HG03439 (cell line): ENCODE measurements around the gene NPFF.
"Not testable (repeated sequence)": the region's sequence is repeated elsewhere in the genome, so short reads cannot be mapped to it uniquely, and the experiment has no call there.

Experiments used
- ATAC-seq: cut with Tn5 transposase; IDR thresholded peaks from one replicate; pipeline ENCODE4 v1.9.1; 2021; ENCODE audit warnings: mild to moderate bottlenecking, moderate library complexity; ENCODE audit not compliant: unreplicated experiment

The NPFF gene, protein sequence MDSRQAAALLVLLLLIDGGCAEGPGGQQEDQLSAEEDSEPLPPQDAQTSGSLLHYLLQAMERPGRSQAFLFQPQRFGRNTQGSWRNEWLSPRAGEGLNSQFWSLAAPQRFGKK

GRCh38 chr12:53506881-53507602 is at the start of gene NPFF:
Gene NPFF, minus strand, starts transcription at chr12:53507484. Its CDS starts 10 bp downstream, at chr12:53507474.
- no peak for ATAC-seq

- ATAC-seq, result no peak
These were observed 45.4 kb upstream of the NPFF start for GRCh38 chr12:53552361-53553327.

DNA sequence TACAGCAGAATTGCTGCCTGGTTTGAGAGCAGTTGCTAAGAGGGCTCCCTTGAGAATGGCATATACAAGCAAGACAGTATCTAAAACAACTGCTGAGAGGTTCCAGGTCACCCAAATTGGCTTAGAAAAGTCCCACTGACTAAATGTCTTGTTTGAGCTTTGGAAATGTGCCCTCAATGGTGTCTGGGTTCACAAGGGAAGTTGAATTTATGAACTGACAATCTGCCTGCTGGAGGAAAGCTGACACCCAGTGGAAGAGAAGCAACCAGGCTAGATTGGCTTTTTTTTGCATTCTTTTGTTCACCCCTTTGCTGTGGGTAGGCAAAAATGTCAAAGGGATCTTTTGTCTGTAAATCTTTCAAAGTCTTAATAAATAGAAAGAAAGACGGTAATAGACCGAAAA is 44.6 kb upstream of the NPFF start:
- no peak for ATAC-seq

DNA sequence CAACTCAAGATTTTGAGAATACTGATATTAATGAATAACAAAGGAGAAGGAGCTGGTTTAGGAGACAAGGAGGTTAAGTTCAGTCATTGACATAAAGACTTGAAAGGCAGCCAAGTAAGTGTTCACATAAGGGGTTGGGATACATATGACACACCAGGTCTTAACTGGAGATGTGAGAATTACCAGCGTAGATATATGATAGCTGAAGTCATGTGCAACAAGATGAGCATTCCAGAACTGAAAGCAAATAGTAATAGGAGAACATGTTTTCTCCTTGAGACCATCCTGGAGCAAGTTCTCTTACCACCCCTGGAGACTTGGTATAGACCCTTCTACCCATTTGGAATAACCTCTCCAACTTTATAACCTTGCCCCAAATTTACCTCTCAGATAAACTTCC is 43.3 kb upstream of the NPFF start:
- ATAC-seq, result no peak

DNA sequence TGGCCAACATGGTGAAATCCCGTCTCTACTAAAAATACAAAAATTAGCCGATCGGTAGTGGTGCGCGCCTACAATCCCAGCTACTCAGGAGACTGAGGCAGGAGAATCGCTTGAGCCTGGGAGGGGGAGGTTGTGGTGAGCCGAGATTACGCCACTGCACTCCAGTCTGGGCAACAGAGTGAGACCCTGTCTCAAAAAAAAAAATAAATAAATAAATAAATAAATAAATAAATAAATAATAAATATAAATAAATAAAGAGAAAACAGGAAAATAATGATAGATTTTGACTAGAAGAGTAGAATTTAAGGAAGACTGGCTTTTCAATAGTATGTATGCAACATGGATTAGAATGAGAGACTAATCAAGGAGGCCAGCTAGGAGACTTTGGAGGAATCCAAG is 42.8 kb upstream of the NPFF start:
- ATAC-seq, result not testable (repeated sequence)

DNA sequence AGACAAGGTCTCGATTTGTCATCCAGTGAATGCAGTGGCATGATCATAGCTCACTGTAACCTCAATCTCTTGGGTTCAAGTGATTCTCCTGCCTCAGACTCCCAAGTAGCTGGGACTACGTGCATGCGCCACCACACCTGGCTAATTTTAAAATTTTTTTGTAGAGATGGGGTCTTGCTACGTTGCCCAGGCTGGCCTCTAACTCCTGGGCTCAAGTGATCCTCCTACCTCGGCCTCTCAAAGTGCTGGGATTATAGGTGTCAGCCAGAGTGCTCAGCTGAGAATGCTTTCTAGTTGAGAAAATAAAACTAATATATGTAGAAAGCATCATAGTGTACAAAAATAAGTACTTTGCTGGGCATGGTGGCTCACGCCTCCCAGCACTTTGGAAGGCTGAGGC is 41.1 kb upstream of the NPFF start:
- not testable (repeated sequence) for ATAC-seq

GRCh38 chr12:53543539-53543938 is 36.3 kb upstream of the NPFF start:
- ATAC-seq, result peak; percentile 73

- ATAC-seq, result no peak
These were observed 32.2 kb upstream of the NPFF start for GRCh38 chr12:53539526-53539925.

DNA sequence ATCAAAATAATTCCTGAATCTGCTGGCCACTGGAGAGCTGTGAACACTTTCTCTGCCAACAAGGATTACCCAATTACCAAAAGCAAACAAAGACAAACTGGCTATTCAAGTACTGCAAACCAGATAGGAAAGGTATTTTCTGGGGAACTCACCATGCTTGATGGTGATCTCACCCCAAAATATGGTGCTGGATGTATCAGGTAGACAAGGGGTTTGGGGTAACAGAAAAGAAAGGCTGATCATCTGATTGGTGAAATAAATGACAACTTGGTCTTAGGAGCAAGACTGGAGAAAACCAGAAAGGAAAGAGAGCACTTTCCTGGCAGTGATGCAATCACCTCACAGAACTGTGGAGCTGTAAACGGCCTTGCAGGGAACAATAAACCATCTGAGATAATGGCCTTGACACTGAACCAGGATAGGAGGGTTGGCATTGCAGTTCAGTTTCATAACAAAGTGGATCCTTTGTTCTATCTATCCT is 31.0 kb upstream of the NPFF start:
- ATAC-seq, result no peak

DNA sequence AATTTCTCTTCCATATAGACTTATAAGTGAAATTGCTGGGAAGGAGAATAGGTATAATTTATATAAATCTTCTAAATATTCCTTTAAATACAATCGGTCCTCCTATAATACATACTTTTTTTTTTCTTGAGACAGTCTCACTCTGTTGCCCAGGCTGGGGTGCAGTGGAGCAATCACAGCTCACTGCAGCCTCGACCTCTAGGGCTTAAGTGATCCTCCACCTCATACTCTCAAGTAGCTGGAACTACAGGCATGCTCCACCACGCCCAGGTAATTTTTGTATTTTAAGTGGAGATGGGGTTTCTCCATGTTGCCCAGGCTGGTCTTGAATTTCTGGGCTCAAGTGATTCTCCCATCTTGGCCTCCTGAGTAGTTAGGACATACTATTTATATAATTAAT is 29.7 kb upstream of the NPFF start:
- no peak for ATAC-seq

DNA sequence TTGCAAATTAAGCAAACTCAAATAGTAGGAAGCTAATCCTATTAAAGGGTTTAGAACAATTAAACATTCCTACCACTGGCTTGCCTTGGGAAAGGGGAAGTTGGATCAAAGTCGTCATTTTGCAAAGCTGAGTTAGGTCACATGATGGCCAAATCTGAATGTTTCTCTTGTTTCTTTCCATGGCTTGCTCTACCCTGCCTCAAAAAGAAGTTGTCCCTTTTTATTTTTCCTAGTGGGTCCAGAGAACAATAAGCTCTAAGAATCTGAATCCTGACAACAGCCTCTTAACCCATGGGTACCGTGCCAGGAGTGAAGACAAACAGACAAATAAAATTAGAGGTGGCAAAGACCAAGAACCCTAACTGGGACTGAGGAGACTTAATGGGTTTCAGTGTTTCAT is 26.2 kb upstream of the NPFF start:
- ATAC-seq, result no peak

- ATAC-seq, result no peak
These were observed 25.5 kb upstream of the NPFF start for GRCh38 chr12:53532524-53533445.

- no peak for ATAC-seq
These were observed 24.7 kb upstream of the NPFF start for GRCh38 chr12:53532021-53532420.

DNA sequence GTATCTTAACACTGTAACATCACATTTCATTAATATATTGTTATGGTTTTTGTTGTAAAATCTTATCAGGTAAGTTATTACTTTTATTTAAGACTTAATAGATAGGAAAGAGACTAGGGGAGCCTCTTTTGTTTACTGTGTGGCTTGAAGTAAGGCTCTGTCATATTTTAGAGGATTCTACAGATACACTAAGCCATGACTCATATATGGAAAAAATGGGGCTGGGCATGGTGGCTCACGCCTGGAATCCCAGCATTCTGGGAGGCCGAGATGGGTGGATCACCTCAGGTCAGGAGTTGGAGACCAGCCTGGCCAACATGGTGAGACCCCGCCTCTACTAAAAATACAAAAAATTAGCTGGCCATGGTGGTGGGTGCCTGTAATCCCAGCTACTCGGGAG is 23.6 kb upstream of the NPFF start:
- ATAC-seq, result no peak

GRCh38 chr12:53530061-53530460 is 22.8 kb upstream of the NPFF start:
- no peak for ATAC-seq

- no peak for ATAC-seq
These were observed 17.2 kb upstream of the NPFF start for GRCh38 chr12:53524476-53524875.

DNA sequence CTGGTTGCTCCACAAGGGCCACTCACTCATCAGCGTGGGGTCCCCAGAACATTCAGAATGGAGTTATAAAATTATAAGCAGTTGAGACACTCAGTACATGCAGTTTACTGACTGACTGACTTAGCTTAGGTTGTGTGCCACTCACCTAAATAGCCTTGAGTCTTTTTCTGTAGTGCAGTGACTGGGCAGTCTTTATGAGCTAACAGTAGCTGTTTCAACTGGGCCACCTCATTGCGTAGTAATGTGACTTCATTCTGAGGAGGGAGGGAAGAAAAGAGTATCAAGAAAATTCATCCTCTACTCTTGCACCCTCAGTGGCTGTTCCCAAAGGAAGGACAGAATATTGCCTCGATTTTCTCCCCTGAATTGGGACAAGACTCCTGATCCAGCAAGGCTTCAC is 15.8 kb upstream of the NPFF start:
- ATAC-seq, result no peak

DNA sequence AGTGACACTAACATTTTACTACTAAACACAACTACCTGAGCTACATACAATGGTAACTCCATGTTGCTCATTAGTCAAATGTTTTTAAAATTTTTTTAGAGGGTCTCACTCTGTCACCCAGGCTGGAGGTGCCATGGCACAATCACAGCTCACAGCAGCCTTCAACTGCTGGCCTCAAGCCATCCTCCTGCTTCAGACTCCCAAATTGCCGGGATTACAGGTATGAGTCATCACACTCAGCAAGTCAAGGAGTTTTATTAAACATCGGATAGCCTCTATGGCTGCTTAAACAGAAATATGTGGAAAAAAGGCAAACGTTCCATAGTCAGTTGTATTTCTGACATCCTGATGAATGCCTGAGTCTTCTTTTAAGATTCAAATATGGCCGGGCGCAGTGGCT is 11.1 kb upstream of the NPFF start:
- no peak for ATAC-seq

DNA sequence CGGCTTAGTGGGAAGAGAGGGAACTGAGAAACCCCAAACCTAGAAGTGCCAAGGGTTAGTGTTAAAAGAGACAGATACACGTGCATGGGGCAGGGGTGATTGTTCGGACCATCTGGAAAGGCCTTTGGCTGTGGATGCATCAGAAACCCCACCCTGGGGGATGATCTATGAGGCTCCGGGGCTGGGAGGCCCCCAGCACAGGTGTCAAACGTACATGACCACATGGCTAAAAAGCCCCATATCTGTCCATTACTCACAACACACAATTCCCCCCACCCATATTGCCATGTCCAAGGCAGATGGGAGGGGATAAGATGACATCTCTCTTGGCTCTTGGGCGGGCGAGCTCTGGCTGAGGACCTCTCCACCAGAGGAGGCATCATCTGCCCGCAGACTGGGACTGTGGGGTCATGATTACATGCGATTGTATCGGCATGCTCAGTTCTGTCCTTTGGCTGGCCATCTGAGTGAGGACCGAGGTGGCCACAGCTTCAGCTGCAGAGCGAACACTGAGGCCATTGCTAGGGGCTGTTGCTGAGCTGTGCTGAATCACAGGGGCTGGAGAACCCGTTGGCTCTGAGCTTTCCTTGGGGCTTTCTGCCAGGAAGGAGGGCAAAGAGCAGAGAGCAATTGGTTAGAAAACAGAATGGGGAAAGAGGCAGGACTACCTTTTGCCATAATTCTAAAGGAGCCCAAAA is 9.6 kb upstream of the NPFF start:
- ATAC-seq, result no peak

GRCh38 chr12:53515291-53515680 is 8.0 kb upstream of the NPFF start:
- ATAC-seq, result no peak
